ENCODE measurements around the gene FGG. TPM values are rescaled to one million over a fixed set of nuclear protein-coding genes. Genes with fewer than 3 reads are reported as not detected.

FGG gene
- total and polyA plus RNA-seq, 10 of the 15 experiments (the other 5 are each of a cell fraction or from before 2014, with no cell fraction given), result 1.8 TPM; not detected in 9

GRCh38 chr4:154609532-154609931, 2.9 kb downstream of the FGG start (continued):
- TF ChIP-seq SMC3 (IDR thresholded peaks at IDR 0.05; ENCODE audit: borderline replicate concordance, low read length), result no peak
- no peak for TF ChIP-seq RELA (IDR thresholded peaks at IDR 0.05; ENCODE audit: borderline replicate concordance, partially characterized antibody)

GRCh38 chr4:154608361-154609252, 3.8 kb downstream of the FGG start:
- TF ChIP-seq SRF (IDR thresholded peaks at IDR 0.05; ENCODE audit: low read depth in 2 of 2, low read length in 2 of 2) (no peak), TARDBP (IDR thresholded peaks at IDR 0.05; ENCODE audit: borderline replicate concordance) (no peak), PAX5 (IDR thresholded peaks at IDR 0.05; ENCODE audit: borderline replicate concordance, low read depth, low read length) (no peak), SMAD5 (IDR thresholded peaks at IDR 0.05; ENCODE audit: low read depth) (no peak), HCFC1 (IDR thresholded peaks at IDR 0.05; ENCODE audit: low read length) (no peak), ZNF217 (IDR thresholded peaks at IDR 0.05) (no peak), USF2 (IDR thresholded peaks at IDR 0.05; ENCODE audit: borderline replicate concordance, low read depth, low read length) (no peak), ZNF622 (IDR thresholded peaks at IDR 0.05) (no peak), HSF1 (IDR thresholded peaks at IDR 0.05; ENCODE audit: low read depth, low read length) (no peak), REST (IDR thresholded peaks at IDR 0.05; ENCODE audit: low read depth, low read length) (no peak), RAD21 (IDR thresholded peaks at IDR 0.05; ENCODE audit: insufficient read depth, low read depth, low read length) (no peak), E2F4 (IDR thresholded peaks at IDR 0.05; ENCODE audit: low read depth, low read length) (no peak)
- ATAC-seq, result no peak
- no TSS peak for BruUV-seq (replicated peaks)
- Histone ChIP-seq H3K79me2 (ENCODE audit: control insufficient read depth, insufficient read depth, low read length) (no peaks in the 10 kb centered on the region), H3K36me3 (ENCODE audit: control insufficient read depth in 2 of 2, insufficient read depth in 2 of 2, low read length in 1 of 2) (no peaks in the 10 kb centered on the region), H4K20me1 (ENCODE audit: control insufficient read depth, insufficient read depth) (no peaks in the 10 kb centered on the region), H3K27ac (ENCODE audit: control insufficient read depth, insufficient read depth) (no peak overlapping the region), H3K27me3 (replicated peaks in 1 of 2; ENCODE audit: control insufficient read depth in 2 of 2, insufficient read depth in 2 of 2, low read length in 1 of 2) (no peaks in the 10 kb centered on the region), H3K4me3 (no peak overlapping the region), H3K9ac (ENCODE audit: control insufficient read depth, insufficient read depth, low read length) (no peak overlapping the region), H3K4me2 (ENCODE audit: control insufficient read depth, insufficient read depth) (no peak overlapping the region), H3K9me3 (replicated peaks; ENCODE audit: control insufficient read depth, insufficient read depth, low read length) (no peaks in the 10 kb centered on the region), H2AFZ (ENCODE audit: control insufficient read depth, low read depth, low read length) (no peak overlapping the region), H3K4me1 (ENCODE audit: control insufficient read depth, insufficient read depth, low read length) (no peaks in the 10 kb centered on the region)
- no peak for FAIRE-seq
- intact Hi-C loops (cut with micrococcal nuclease; ENCODE audit: unreplicated experiment), result no loop called here
- WGBS (ENCODE audit: insufficient coverage, insufficient replicate concordance, low lambda C conversion rate, missing lambda C conversion rate), result 46% methylated on average over 3 of the region's 3 CpGs
- in situ Hi-C loops (cut with MboI), result no loop called here
- POLR2A ChIA-PET, result no interaction called here
- RAD21 ChIA-PET (ENCODE audit: unreplicated experiment), result no interaction called here
- no peak for DNase-seq (ENCODE audit: low read depth, low spot score)
- SMC1A ChIA-PET (ENCODE audit: uncharacterized antibody, unreplicated experiment), result interaction anchor here (1.4 kb wide), 1 partner anchor 10 kb away, joined by 7 read pairs; no protein-coding TSS in a partner anchor
- CTCF ChIA-PET, result interaction anchor here (1.0 to 19.0 kb wide), 3 partner anchors 10 to 54 kb away, joined by 3 to 796 read pairs (median 24); partner anchors contain the start of genes FGB and PLRG1

Data from GM12878 (cell line).